ENCODE data around the gene TMPRSS11D.

- TF ChIP-seq, protein P1, sequence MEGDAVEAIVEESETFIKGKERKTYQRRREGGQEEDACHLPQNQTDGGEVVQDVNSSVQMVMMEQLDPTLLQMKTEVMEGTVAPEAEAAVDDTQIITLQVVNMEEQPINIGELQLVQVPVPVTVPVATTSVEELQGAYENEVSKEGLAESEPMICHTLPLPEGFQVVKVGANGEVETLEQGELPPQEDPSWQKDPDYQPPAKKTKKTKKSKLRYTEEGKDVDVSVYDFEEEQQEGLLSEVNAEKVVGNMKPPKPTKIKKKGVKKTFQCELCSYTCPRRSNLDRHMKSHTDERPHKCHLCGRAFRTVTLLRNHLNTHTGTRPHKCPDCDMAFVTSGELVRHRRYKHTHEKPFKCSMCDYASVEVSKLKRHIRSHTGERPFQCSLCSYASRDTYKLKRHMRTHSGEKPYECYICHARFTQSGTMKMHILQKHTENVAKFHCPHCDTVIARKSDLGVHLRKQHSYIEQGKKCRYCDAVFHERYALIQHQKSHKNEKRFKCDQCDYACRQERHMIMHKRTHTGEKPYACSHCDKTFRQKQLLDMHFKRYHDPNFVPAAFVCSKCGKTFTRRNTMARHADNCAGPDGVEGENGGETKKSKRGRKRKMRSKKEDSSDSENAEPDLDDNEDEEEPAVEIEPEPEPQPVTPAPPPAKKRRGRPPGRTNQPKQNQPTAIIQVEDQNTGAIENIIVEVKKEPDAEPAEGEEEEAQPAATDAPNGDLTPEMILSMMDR (conservative IDR thresholded peaks at IDR 0.05; ENCODE audit: low read length): no peak
- no peak for TF ChIP-seq EZH2phosphoT487 (IDR thresholded peaks at IDR 0.05; ENCODE audit: borderline replicate concordance, low read depth, low read length)
Observed at GRCh38 chr4:67877086-67877485, 6.7 kb downstream of the TMPRSS11D start.
